ENCODE results near the gene ETNK1.

The ETNK1 gene

DNA sequence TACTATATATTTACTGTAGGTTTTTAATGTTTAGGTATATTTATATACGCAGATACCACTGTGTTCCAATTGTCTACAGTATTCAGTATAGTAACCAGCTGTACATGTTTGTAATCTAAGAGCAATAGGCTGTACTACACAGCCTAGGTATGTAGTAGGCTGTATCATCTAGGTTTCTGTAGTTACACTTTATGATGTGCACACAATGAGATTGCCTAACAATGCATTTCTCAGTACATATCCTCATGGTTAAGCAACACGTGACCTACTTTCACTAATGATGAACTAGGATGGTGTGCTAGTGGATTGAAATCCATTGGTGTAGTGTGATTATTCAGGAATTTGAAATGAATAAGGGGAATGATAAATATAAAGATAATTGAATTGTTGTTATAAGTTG lies 77.7 kb downstream of the ETNK1 start:
- TF ChIP-seq, protein P1, sequence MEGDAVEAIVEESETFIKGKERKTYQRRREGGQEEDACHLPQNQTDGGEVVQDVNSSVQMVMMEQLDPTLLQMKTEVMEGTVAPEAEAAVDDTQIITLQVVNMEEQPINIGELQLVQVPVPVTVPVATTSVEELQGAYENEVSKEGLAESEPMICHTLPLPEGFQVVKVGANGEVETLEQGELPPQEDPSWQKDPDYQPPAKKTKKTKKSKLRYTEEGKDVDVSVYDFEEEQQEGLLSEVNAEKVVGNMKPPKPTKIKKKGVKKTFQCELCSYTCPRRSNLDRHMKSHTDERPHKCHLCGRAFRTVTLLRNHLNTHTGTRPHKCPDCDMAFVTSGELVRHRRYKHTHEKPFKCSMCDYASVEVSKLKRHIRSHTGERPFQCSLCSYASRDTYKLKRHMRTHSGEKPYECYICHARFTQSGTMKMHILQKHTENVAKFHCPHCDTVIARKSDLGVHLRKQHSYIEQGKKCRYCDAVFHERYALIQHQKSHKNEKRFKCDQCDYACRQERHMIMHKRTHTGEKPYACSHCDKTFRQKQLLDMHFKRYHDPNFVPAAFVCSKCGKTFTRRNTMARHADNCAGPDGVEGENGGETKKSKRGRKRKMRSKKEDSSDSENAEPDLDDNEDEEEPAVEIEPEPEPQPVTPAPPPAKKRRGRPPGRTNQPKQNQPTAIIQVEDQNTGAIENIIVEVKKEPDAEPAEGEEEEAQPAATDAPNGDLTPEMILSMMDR (IDR thresholded peaks at IDR 0.05; ENCODE audit: low read depth, low read length) = no peak
- no peak for DNase-seq (ENCODE audit: low read depth, low spot score)
- in situ Hi-C loops (cut with HindIII; ENCODE audit: low sequenced_read_pairs) = no loop called here
- H3K4me3 ChIP-seq (ENCODE audit: low read depth, low read length) = no peak overlapping the region

DNA sequence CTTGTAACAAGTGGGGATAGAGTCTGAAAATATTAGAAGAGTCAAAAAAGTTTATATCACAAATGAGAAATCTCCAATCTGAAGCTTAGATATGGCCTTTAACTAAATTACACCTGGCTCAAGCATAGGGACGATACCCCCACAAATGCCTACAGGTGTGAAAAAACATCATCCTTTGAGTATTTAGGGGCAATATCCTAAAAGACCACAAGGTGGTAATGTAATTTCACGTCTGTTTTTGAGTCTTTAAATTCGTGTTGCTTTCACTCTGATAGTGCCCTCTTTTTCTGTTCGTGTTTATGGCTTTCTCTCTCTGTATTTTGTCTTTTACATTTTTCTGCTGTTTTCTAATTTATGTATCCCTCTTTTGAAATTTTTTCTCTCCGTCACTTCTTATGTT lies 84.3 kb downstream of the ETNK1 start:
- in situ Hi-C loops (cut with HindIII; ENCODE audit: low sequenced_read_pairs) = no loop called here

DNA sequence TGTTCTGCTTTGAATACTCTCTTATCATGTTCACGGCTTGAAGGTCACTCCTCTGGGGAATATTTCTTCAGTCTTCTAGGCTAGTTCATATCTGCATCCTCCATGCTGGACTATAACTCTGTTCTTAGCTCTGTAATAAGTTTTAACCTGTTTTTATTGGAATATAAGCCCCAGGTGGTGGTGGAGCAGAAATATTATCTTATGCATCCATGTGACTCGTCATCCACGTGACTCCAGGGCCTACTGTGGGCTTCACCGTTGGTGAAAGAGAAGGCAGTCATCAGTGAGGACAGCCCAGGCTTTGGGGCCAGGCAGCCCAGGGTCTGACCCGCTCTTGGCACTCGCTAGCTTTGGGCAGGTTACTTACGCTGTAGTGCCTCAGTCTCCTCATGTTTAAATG lies 87.1 kb downstream of the ETNK1 start:
- no peak for DNase-seq (ENCODE audit: low read depth, low spot score)
- TF ChIP-seq, protein P1 (IDR thresholded peaks at IDR 0.05; ENCODE audit: low read depth, low read length) = no peak
- H3K4me3 ChIP-seq (ENCODE audit: low read depth, low read length) = no peak overlapping the region
- in situ Hi-C loops (cut with HindIII; ENCODE audit: low sequenced_read_pairs) = no loop called here

More for the DNA sequence above, 84.3 kb downstream of the ETNK1 start:
- peak; percentile 26 for DNase-seq (ENCODE audit: low read depth, low spot score)
- no peak overlapping the region for H3K4me3 ChIP-seq (ENCODE audit: low read depth, low read length)
- TF ChIP-seq, protein P1 (IDR thresholded peaks at IDR 0.05; ENCODE audit: low read depth, low read length) = peak; percentile 42

DNA sequence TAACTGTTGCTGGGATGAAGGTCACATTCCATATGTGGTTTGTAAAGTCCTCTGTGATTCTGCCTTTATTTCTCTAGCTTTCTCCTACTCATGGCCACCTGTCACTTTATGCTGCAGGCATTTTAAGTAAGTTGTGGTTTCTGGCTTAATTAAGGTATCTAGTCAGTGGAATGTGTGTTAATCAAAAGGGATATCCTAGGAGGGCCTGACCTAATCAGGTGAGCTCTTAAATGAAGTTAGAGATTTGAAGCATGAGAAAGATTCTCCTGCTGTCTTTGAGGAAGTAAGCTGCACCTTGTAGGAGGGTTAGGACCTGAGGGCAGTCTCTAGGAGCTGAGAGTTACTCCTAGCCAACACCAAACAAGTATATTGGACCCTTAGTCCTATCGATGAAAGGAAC lies 90.3 kb downstream of the ETNK1 start:
- H3K4me3 ChIP-seq (ENCODE audit: low read depth, low read length) = no peak overlapping the region
- TF ChIP-seq, protein P1 (IDR thresholded peaks at IDR 0.05; ENCODE audit: low read depth, low read length) = no peak
- in situ Hi-C loops (cut with HindIII; ENCODE audit: low sequenced_read_pairs) = no loop called here
- no peak for DNase-seq (ENCODE audit: low read depth, low spot score)

DNA sequence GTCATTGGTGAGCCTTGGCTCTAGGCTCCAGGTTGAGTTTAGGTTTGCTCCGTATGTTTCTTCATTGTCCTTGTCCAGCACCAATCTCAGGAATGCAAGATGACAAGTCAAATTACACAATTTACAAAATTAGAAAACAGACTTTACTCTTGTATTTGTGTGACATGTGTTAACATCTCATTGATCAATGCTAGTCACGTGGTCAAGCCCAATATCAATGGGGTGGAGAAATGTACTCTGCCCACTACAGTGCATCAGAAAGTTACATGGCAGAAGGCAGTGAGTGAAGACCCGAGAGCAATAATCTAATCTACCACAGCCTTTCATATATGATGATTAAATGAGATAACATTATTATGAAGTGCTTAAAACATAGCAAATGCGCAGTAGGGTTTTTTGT lies 94.8 kb downstream of the ETNK1 start:
- DNase-seq (ENCODE audit: low read depth, low spot score) = no peak
- TF ChIP-seq, protein P1 (IDR thresholded peaks at IDR 0.05; ENCODE audit: low read depth, low read length) = no peak
- H3K4me3 ChIP-seq (ENCODE audit: low read depth, low read length) = no peak overlapping the region

DNA sequence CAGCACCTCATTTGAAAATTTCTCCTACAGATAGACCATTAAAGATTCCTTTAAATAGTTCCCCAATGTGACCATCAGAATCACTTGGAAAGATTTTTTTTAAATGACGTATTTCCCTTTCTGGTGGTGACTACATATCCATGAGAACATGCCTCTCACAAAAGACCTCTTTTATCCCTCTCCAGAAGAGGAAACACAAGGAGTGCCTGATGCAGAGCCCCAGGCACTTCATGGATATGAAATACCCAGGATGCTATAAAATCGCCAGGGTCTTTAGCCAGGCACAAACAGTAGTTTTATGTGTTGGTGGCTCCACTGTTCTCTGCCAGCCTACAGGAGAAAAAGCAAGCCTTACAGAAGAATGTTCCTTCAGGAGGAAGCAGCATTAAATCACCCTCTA lies 97.1 kb downstream of the ETNK1 start:
- TF ChIP-seq, protein P1 (IDR thresholded peaks at IDR 0.05; ENCODE audit: low read depth, low read length) = no peak
- no peak overlapping the region for H3K4me3 ChIP-seq (ENCODE audit: low read depth, low read length)
- no peak for DNase-seq (ENCODE audit: low read depth, low spot score)
- in situ Hi-C loops (cut with HindIII; ENCODE audit: low sequenced_read_pairs) = no loop called here

More for the DNA sequence above, 94.8 kb downstream of the ETNK1 start:
- in situ Hi-C loops (cut with HindIII; ENCODE audit: low sequenced_read_pairs) = no loop called here

DNA sequence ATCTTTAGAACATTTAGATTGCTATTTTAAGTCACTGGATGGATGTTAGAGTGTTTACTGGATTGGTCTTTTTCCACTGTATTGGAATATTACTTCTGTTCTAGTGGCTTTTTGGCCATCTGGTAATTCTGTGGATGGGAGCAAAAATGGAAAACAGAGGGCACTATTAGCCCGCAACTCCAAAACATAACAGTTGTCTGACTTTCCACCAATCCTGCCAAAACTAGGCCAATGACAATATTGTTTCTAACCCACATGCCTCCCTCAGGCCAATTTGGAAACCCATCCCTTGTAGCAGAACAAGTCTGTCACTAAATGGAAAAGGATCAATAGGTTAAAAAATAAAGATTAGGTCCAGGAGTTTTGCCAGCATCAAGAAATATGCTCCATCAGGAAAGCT lies 97.8 kb downstream of the ETNK1 start:
- in situ Hi-C loops (cut with HindIII; ENCODE audit: low sequenced_read_pairs) = no loop called here
- DNase-seq (ENCODE audit: low read depth, low spot score) = no peak
- H3K4me3 ChIP-seq (ENCODE audit: low read depth, low read length) = no peak overlapping the region
- TF ChIP-seq, protein P1 (IDR thresholded peaks at IDR 0.05; ENCODE audit: low read depth, low read length) = no peak

Measured in astrocyte of the spinal cord (primary cell).